Activated CD4-positive, alpha-beta T cell treated with anti-CD3 and anti-CD28 coated beads, Interleukin-2, amount 50 U/mL, for 48 hours (primary cell): Measurements from ENCODE around the gene RO60.
"Not testable (repeated sequence)": the region's sequence is repeated elsewhere in the genome, so short reads cannot be mapped to it uniquely, and the experiment has no call there.

Experiments used
- DNase-seq, 2 experiments: peaks; one replicate each; pipeline ENCODE4 v3.0.0-alpha.2; 2020

Gene RO60

GRCh38 chr1:193059282-193060114 lies at the start of gene RO60, which contains the start of gene UCHL5:
TSS of gene RO60 (plus strand) at chr1:193059612. CDS start at chr1:193069055, 9,443 bp downstream.
TSS of gene UCHL5 (minus strand) at chr1:193059360. CDS start at chr1:193059260, 100 bp downstream.
- DNase-seq, result peak; percentile 93 to 96

GRCh38 chr1:193011406-193011805 lies 48.0 kb upstream of the RO60 start:
- no peak for DNase-seq

- no peak for DNase-seq
Observed at GRCh38 chr1:193013005-193013404, 46.4 kb upstream of the RO60 start.

DNA sequence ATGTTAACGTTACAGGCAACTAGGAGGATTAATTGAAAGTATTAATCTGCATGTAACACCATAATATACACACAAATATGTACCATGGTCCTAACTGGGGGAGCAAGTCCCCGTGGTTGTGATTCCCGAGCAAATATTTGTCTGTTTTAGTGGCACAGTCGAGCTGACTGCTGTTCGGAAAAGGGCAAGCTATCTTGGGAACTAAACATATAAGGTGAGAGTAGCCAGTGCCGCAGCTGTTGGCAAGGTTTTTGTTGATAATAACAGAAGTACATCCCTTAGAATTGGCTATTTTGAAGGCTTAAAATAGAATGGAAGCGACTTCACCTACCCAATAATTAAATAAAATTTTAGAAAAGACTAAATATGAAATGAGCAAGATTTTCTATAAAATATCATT lies 45.7 kb upstream of the RO60 start:
- DNase-seq, result no peak

DNA sequence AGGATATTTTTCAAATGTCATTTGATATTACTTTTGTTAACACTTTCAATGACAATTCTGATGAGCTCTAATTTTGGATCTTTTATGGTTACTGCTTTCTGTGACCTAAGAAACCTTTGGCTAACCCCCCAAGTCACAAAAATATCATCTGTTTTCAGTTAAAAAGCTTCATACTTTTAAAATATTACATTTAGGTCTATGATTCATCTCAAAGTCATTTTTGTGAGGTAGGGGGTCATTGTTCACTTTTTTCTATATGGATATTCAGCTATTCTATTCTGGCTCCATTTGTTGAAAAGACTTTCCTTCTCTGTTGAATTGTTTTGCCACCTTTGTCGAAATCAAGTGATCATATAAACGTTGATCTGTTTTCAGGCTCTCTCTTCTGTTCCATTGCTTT lies 45.0 kb upstream of the RO60 start:
- DNase-seq, result no peak

DNA sequence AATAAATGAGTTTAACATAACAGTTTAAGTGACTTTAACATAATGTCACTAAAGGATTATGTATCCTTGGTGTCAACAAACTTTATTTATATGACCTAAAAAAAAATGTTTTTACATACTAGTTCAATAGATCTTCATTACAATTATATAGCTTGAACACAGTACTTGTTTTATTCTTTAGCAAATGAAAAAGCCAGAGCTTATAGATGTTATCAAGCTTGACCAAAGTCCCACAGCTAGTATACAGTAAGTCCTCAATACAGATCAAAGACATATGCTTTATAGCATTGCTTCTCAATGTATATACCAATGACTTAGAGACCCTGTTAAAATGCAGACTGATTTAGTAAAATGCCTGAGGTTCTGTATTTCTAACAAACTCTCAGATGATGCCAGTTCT lies 42.6 kb upstream of the RO60 start:
- no peak for DNase-seq

DNA sequence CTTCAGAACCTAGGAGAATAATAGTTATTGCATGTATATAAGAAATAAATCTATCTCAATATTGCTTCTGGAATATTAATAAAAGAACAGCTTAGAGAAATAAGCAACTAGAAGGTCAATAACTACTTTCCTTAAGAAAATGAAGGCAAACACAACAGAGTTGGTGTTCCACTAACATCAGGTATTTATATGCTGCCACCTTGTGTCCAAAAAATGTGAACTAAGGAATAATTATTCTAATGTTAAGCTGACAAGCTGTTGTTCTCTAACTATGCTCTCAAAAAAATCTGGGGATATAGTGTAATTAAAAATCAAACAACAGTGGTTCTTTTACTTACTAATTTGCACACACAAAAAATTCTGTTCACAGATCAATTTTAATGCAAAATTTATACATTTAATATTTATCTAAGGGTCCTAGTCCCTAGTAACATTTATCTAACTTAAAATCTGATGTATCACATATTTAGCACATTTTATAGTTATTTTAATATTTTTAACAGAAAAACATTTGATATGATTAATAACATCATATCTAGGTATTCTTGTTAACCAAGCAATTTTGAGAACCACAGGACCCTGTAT lies 39.9 kb upstream of the RO60 start:
- no peak for DNase-seq

GRCh38 chr1:193025218-193025617 lies 34.2 kb upstream of the RO60 start:
- DNase-seq, result no peak

DNA sequence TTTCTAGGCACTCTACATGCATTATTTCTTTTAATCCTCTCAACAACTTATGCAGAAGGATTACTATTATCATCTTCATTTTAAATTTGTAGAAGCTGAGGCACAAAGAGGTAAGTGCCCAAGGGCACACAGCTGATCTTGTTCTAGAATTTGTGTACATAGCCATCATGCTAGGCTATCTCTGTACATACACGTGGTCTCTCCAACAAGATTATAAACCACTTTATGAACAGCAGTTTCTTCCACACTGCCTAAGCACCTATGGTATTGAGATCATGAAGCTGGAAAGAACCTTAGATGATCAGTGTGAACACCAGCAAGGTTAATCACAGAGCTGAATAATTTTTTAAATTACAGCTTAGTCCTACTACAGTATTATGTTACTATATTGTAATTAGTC lies 29.1 kb upstream of the RO60 start:
- no peak for DNase-seq

DNA sequence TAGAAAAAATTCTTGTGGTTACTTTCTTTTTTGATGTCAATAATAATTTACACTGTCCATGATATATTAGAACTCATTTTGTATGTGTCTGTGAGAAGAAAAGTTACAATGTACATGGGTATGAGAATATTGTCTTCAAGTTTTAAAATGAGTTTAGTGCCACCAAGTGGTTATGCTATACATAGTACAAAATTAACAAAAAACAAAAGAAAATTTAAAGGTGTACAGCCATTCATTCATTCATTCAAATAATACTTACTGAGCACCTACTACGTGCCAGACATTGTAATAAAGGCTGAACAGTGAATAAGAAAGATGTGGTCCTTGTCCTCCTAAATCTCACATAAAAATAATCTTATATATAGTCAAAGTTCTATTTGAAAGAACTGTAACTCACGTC lies 28.0 kb upstream of the RO60 start:
- no peak for DNase-seq

DNA sequence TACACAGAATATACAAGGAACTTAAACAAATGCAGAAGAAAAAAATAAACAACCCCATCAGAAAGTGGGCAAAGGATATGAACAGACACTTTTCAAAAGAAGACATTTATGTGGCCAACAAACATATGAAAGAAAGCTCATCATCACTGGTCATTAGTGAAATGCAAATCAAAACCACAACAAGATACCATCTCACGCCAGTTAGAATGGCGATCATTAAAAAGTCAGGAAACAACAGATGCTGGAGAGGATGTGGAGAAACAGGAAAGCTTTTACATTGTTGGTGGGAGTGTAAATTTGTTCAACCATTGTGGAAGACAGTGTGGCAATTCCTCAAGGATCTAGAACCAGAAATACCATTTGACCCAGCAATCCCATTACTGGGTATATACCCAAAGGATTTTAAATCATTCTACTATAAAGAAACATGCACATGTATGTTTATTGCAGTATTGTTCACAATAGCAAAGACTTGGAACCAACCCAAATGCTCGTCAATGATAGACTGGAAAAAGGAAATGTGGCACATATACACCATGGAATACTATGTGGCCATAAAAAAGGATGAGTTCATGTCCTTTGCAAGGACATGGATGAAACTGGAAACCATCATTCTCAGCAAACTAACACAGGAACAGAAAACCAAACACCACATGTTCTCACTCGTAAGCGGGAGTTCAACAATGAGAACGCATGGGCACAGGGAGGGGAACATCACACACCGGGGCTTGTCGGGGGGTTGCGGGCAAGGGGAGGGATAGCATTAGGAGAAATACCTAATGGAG lies 26.6 kb upstream of the RO60 start:
- DNase-seq, result not testable (repeated sequence)

DNA sequence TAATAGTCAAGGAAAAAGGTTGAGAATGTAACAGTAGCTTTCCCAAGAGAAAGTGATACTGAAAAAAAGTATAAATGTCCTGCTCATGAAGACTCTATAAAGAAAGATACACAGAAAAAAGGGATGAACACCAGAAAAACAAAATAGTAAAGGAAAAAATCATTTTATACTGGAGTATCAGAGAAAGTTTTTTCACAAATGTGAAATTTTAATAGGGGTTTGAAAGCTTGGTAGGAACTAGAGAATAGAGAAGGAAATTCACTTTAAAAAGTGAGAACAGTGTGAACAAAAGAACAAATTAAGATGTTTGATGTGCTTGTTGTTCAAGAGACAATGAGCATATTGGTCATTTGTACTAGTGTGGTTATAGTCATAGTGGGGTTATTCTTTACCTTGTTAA lies 25.8 kb upstream of the RO60 start:
- DNase-seq, result no peak

DNA sequence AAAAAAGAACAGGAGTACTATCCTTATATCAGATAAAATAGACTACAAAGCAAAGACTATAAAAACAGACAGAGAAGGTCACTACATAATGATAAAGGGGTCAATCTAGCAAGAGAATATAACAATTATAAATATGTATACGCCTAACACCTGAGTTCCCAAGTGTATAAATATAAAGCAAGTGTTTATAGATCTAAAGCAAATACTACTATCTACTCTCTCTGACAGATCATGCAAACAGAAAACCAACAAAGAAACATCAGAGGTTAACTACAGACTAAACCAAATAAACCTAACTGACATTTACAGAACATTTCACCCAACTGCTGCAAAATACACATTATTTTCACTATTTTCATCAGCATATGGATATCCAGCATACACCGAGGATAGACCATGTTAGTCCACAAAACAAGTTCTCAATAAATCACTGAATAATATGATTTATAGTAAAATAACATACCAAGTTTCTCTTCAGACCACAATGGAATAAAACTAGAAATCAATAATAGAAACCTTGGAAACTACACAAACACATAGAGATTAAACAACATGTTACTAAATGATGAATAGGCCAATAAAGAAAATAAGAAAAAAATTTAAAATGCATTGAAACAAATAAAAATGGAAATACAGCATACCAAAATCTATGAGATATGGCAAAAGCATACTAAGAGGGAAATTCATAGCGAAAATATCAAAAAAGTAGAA lies 22.9 kb upstream of the RO60 start:
- DNase-seq, result no peak

DNA sequence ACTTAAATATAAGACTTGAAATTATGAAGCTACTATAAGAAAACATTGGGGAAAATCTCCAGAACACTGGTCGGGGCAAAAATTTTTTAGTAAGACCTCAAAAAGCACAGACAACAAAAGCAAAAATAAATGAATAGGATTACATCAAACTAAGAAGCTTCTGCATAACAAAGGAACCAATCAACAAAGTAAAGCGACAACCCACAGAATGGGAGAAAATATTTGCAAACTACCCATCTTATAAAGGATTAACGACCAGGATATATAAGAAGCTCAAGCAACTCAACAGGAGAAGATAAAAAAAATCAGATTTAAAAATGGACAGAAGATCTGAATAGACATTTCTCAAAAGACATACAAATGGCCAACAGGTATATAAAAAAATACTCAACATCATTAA lies 19.4 kb upstream of the RO60 start:
- no peak for DNase-seq

GRCh38 chr1:193042766-193043691 lies 16.4 kb upstream of the RO60 start:
- DNase-seq, result no peak

DNA sequence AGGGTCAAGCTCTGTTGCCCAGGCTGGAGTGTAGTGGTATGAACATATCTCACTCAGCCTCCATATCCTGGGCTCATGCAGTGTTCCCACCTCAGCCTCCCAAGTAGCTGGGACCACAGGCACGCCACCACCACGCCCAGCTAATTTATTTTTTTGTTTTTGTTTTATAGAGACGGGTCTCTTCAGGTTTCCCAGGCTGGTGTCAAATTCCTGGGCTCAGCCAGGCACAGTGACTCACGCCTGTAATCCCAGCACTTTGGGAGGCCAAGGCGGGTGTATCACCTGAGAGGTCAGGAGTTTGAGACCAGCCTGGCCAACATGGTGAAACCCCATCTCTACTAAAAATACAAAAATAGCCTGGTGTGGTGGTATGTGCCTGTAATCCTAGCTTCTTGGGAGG lies 10.5 kb upstream of the RO60 start:
- DNase-seq, result not testable (repeated sequence)

- DNase-seq, result no peak
Observed at GRCh38 chr1:193054169-193054675, 5.2 kb upstream of the RO60 start.

- DNase-seq, result peak; percentile 61 to 74
Observed at GRCh38 chr1:193058529-193059281, 707 bp upstream of the RO60 start.

- no peak for DNase-seq
Observed at GRCh38 chr1:193060115-193060403, 647 bp downstream of the RO60 start.

DNA sequence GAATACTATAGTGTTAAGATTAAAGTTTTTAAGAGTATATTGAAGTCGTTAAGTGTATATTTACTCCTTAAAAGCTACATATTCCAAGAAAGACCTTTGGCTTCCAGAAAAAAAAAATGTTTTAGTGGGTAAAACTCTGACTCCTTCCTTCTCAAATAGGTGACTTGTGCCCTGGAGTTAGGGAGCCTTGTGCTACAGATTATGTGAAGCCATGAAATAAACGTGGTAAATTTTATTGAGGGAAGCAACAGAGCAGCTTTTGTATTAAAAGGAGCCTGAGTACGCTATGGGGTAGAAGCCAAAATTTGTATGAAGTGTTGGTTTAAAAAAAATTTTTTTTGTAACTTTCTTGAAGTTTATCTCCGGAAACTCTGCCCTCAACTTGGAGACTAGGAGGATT lies 994 bp downstream of the RO60 start:
- no peak for DNase-seq

- no peak for DNase-seq
Observed at GRCh38 chr1:193060938-193061337, 1.5 kb downstream of the RO60 start.
